Mucosa of stomach (tissue), 1 donor: ENCODE data around the gene CCDC122.

ENCODE experiments used
- H3K27me3 ChIP-seq: one replicate; pipeline ENCODE4 v1.7.0; 2013; ENCODE audit warnings: mild to moderate bottlenecking, low read length; ENCODE audit not compliant: control insufficient read depth, insufficient read depth
- H3K36me3 ChIP-seq: one replicate; pipeline ENCODE4 v1.7.0; 2013; ENCODE audit warnings: low read length; ENCODE audit not compliant: control insufficient read depth, insufficient read depth
- H3K4me1 ChIP-seq: one replicate; pipeline ENCODE4 v1.7.0; 2013; ENCODE audit warnings: mild to moderate bottlenecking, low read length; ENCODE audit not compliant: control insufficient read depth, insufficient read depth
- H3K4me3 ChIP-seq: one replicate; pipeline ENCODE4 v1.7.0; 2013; ENCODE audit warnings: low read length
- H3K9ac ChIP-seq: one replicate; pipeline ENCODE4 v1.7.0; 2013; ENCODE audit warnings: mild to moderate bottlenecking, low read length, moderate library complexity
- H3K9me3 ChIP-seq: one replicate; pipeline ENCODE4 v1.7.0; 2013; ENCODE audit warnings: mild to moderate bottlenecking, low read length, moderate library complexity; ENCODE audit not compliant: control insufficient read depth
- donor health status: Pancreatic carcinoma.

CCDC122 gene

GRCh38 chr13:43878892-43879754 is at the start of gene CCDC122:
CCDC122 (minus strand) TSS chr13:43879740; CDS start chr13:43869376, 10,364 bp downstream.
- Histone ChIP-seq H3K4me3 (peak within 1 kb of the TSS; percentile 70), H3K27me3 (no peaks in the 10 kb centered on the region), H3K4me1 (peaks cover 6% of the 10 kb centered on the region), H3K36me3 (no peaks in the 10 kb centered on the region), H3K9me3 (no peaks in the 10 kb centered on the region), H3K9ac (peak within 1 kb of the TSS; percentile 93)

- H3K4me1 ChIP-seq: no peaks in the 10 kb centered on the region
- H3K9ac ChIP-seq: no peak overlapping the region
- H3K4me3 ChIP-seq: no peak overlapping the region
- no peaks in the 10 kb centered on the region for H3K9me3 ChIP-seq
- no peaks in the 10 kb centered on the region for H3K27me3 ChIP-seq
- H3K36me3 ChIP-seq: no peaks in the 10 kb centered on the region
Measured at GRCh38 chr13:43924549-43925245, 45.2 kb upstream of the CCDC122 start.

GRCh38 chr13:43920965-43921674 is 41.6 kb upstream of the CCDC122 start:
- no peaks in the 10 kb centered on the region for H3K4me1 ChIP-seq
- no peak overlapping the region for H3K9ac ChIP-seq
- H3K4me3 ChIP-seq: no peak overlapping the region
- no peaks in the 10 kb centered on the region for H3K27me3 ChIP-seq
- no peaks in the 10 kb centered on the region for H3K9me3 ChIP-seq
- no peaks in the 10 kb centered on the region for H3K36me3 ChIP-seq

- no peaks in the 10 kb centered on the region for H3K9me3 ChIP-seq
- H3K27me3 ChIP-seq: no peaks in the 10 kb centered on the region
- H3K9ac ChIP-seq: no peak overlapping the region
- no peaks in the 10 kb centered on the region for H3K36me3 ChIP-seq
- H3K4me3 ChIP-seq: no peak overlapping the region
- no peaks in the 10 kb centered on the region for H3K4me1 ChIP-seq
Measured at GRCh38 chr13:43918636-43919035, 39.1 kb upstream of the CCDC122 start.

- no peaks in the 10 kb centered on the region for H3K9me3 ChIP-seq
- H3K4me3 ChIP-seq: no peak overlapping the region
- no peak overlapping the region for H3K9ac ChIP-seq
- H3K36me3 ChIP-seq: no peaks in the 10 kb centered on the region
- no peaks in the 10 kb centered on the region for H3K4me1 ChIP-seq
- no peaks in the 10 kb centered on the region for H3K27me3 ChIP-seq
Measured at GRCh38 chr13:43916828-43917227, 37.3 kb upstream of the CCDC122 start.

- Histone ChIP-seq H3K27me3 (no peaks in the 10 kb centered on the region), H3K4me3 (no peak overlapping the region), H3K4me1 (no peaks in the 10 kb centered on the region), H3K36me3 (no peaks in the 10 kb centered on the region), H3K9me3 (no peaks in the 10 kb centered on the region), H3K9ac (no peak overlapping the region)
Measured at GRCh38 chr13:43915451-43915850, 35.9 kb upstream of the CCDC122 start.

GRCh38 chr13:43911871-43912270 is 32.3 kb upstream of the CCDC122 start:
- Histone ChIP-seq H3K4me3 (no peak overlapping the region), H3K9ac (no peak overlapping the region), H3K4me1 (peaks cover 9% of the 10 kb centered on the region), H3K27me3 (no peaks in the 10 kb centered on the region), H3K36me3 (no peaks in the 10 kb centered on the region), H3K9me3 (no peaks in the 10 kb centered on the region)

- Histone ChIP-seq H3K36me3 (no peaks in the 10 kb centered on the region), H3K9ac (no peak overlapping the region), H3K4me3 (no peak overlapping the region), H3K4me1 (peaks cover 9% of the 10 kb centered on the region), H3K9me3 (no peaks in the 10 kb centered on the region), H3K27me3 (no peaks in the 10 kb centered on the region)
Measured at GRCh38 chr13:43911278-43911677, 31.7 kb upstream of the CCDC122 start.

GRCh38 chr13:43910856-43911255 is 31.3 kb upstream of the CCDC122 start:
- Histone ChIP-seq H3K27me3 (no peaks in the 10 kb centered on the region), H3K4me3 (no peak overlapping the region), H3K4me1 (peaks cover 9% of the 10 kb centered on the region), H3K36me3 (no peaks in the 10 kb centered on the region), H3K9ac (no peak overlapping the region), H3K9me3 (no peaks in the 10 kb centered on the region)

GRCh38 chr13:43908156-43909126 is 28.9 kb upstream of the CCDC122 start:
- Histone ChIP-seq H3K27me3 (no peaks in the 10 kb centered on the region), H3K9ac (no peak overlapping the region), H3K4me1 (peaks cover 9% of the 10 kb centered on the region), H3K4me3 (no peak overlapping the region), H3K36me3 (no peaks in the 10 kb centered on the region), H3K9me3 (no peaks in the 10 kb centered on the region)

- Histone ChIP-seq H3K36me3 (no peaks in the 10 kb centered on the region), H3K4me3 (no peak overlapping the region), H3K27me3 (no peaks in the 10 kb centered on the region), H3K9me3 (no peaks in the 10 kb centered on the region), H3K4me1 (peaks cover 9% of the 10 kb centered on the region), H3K9ac (no peak overlapping the region)
Measured at GRCh38 chr13:43905435-43906031, 26.0 kb upstream of the CCDC122 start.
